A549 (cell line): Measurements from ENCODE around the gene DTWD2.

Experiments used
- CEBPB ChIP-seq, 2 experiments: fragments of >200 bp in 1 of 2; sonication (Bioruptor Twin) in 1 of 2; formaldehyde crosslinking in 1 of 2; IDR thresholded peaks; 2 replicates each; pipeline ENCODE4 v1.6.1; 2012 to 2016
- CTCF ChIP-seq: fragments of >200 bp; sonication (Bioruptor Twin); formaldehyde crosslinking; IDR thresholded peaks from 3 replicates; pipeline ENCODE4 v1.5.1; 2016
- ELK1 ChIP-seq: fragments of 150-350 bp; IDR thresholded peaks from 2 replicates; pipeline ENCODE4 v1.6.1; 2014; ENCODE audit warnings: low read depth, mild to moderate bottlenecking, low read length
- EP300 ChIP-seq, 2 experiments: fragments of >200 bp; sonication (Bioruptor Twin); formaldehyde crosslinking; IDR thresholded peaks; 2 replicates in 1 of 2; 3 replicates in 1 of 2; pipeline ENCODE4 v1.6.1; 2016 to 2017
- ESRRA ChIP-seq: fragments of 150-350 bp; IDR thresholded peaks from 2 replicates; pipeline ENCODE4 v1.6.1; 2014; ENCODE audit warnings: mild to moderate bottlenecking, low read length, borderline replicate concordance
- HOXA7 ChIP-seq: fragments of 250-450 bp; sonication (Bioruptor Pico); IDR thresholded peaks from 2 replicates; pipeline ENCODE4 v1.5.0; 2020; ENCODE audit warnings: mild to moderate bottlenecking, moderate library complexity
- JUNB ChIP-seq: fragments of >200 bp; sonication (Bioruptor Twin); formaldehyde crosslinking; IDR thresholded peaks from 2 replicates; pipeline ENCODE4 v1.6.1; 2016
- MAX ChIP-seq: IDR thresholded peaks from 2 replicates; pipeline ENCODE4 v1.6.1; 2012
- PBX3 ChIP-seq: IDR thresholded peaks from 2 replicates; pipeline ENCODE4 v1.6.1; 2012
- PHF8 ChIP-seq: fragments of 200-600 bp; sonication (generic); IDR thresholded peaks from 2 replicates; pipeline ENCODE4 v1.6.1; 2016; ENCODE audit warnings: low read depth, mild to moderate bottlenecking, antibody characterized with exemption, moderate library complexity, borderline replicate concordance
- POLR2A ChIP-seq: IDR thresholded peaks from 2 replicates; pipeline ENCODE4 v1.6.1; 2012; ENCODE audit warnings: mild to moderate bottlenecking, low read length
- RARB ChIP-seq: fragments of 250-450 bp; sonication (Bioruptor Pico); IDR thresholded peaks from 2 replicates; pipeline ENCODE4 v1.8.0; 2021; ENCODE audit warnings: mild to moderate bottlenecking, moderate library complexity
- REST ChIP-seq: fragments of 200-600 bp; sonication (generic); IDR thresholded peaks from 2 replicates; pipeline ENCODE4 v1.6.1; 2016; ENCODE audit warnings: antibody characterized with exemption, mild to moderate bottlenecking, moderate library complexity

GRCh38 chr5:118894709-118895108 is 93.6 kb downstream of the DTWD2 start:
- TF ChIP-seq PBX3 = no peak
- no peak for TF ChIP-seq CEBPB (IDR thresholded peaks at IDR 0.05)
- no peak for TF ChIP-seq ESRRA
- no peak for TF ChIP-seq POLR2A
- no peak for TF ChIP-seq PHF8
- TF ChIP-seq CTCF = no peak
- no peak for TF ChIP-seq REST
- TF ChIP-seq HOXA7 (CRISPR knock-in tag) = no peak
- no peak for TF ChIP-seq JUNB
- no peak for TF ChIP-seq EP300 (IDR thresholded peaks at IDR 0.05)
- TF ChIP-seq ELK1 = no peak
- no peak for TF ChIP-seq RARB (CRISPR knock-in tag)
- TF ChIP-seq MAX = no peak
